HG03457 (cell line): ENCODE results near the gene USP10.

Experiments
- ATAC-seq: cut with Tn5 transposase; IDR thresholded peaks from one replicate; pipeline ENCODE4 v1.9.1; 2021; ENCODE audit warnings: moderate number of reproducible peaks; ENCODE audit not compliant: unreplicated experiment

Gene USP10

DNA sequence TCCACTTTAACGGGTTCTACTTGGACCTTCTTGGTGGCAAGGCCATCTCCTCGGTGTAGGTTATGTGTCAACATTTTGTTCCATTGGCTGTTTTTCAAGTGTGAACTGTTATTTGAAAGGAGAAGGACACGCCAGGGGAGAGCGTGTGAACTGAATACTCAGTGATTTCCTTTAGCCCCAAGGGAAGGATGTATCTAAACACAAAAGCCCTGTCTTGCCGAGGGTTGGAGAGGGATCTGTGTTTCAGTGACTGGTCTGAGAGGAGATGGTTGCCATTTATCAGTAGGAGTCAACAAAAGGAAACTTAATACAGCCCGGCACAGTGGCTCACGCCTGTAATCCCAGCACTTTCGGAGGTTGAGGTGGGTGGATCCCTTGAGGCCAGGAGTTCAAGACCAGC is 50.0 kb downstream of the USP10 start:
- ATAC-seq = no peak

DNA sequence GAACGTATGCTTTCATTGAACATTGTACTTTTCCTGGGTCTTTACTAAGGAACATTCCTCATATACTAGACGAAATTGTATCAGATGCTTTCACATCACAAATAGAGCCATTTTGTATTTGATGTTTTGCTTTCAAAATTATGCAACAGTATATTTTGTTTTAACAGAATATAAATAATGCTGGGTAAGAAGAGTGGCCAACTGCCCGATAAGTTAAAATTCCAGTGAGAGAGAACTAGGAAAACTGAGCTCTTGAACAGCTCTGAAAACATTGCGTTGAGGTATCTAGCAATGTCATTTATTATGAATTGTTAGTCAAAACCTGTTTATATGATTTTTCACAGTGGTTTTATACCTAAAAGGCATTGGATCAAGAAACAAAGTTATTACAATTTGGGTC is 50.8 kb downstream of the USP10 start:
- no peak for ATAC-seq

DNA sequence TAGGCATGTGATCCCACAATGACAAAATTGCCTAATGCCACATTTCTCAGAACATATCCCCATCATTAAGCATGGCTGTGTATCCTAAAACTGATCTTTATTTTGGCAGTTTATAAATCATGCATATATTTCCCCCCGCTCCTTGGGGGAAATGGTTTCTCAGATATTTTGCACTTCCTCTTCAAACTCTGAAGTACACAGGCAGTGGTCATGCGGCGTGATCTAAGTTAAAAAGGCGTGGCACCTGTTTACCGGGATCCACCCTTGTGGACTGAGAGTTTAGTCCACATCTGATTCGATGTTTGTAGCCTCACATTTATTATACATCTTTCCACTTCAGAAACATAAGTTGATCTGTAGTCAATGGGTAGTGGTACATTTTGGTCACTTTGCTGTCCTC is 51.4 kb downstream of the USP10 start:
- no peak for ATAC-seq

DNA sequence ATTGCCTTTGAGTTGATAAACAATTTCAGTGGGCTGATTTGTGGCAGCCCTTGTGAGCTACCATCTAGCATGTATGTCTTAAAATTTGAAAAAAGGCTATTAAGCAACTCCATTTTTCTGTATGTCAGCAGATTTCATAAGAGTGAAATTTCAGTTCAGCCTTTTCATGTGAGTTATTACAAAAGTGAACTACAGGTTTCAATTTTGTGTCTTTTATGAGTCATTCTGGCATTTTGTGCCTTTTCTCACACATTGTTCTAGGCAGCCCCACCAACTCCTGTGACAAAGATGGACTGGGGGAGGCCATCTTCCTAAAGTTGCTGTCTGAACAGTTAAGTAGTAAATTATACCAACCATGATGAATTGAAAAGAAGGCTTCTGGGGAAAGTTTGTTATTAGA is 52.1 kb downstream of the USP10 start:
- no peak for ATAC-seq

DNA sequence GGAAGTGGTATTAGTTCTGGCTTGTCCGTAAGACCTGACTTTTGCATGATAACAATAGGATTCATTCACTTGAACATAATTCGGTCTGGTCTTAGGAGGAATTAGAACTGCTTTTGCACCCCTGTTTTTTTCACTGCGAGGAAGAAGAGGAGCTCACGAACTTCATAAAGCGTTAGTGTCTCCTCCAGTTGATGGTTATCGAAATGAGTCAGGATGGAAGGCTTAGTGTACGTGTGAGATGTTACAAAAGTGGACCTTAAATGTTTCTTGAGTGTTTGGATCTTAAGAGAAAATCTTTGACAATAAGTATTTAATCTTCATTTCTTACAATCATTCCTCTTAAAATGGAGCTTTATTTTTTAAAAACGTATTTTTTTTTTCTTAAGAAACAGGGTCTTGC is 52.8 kb downstream of the USP10 start:
- ATAC-seq = no peak

DNA sequence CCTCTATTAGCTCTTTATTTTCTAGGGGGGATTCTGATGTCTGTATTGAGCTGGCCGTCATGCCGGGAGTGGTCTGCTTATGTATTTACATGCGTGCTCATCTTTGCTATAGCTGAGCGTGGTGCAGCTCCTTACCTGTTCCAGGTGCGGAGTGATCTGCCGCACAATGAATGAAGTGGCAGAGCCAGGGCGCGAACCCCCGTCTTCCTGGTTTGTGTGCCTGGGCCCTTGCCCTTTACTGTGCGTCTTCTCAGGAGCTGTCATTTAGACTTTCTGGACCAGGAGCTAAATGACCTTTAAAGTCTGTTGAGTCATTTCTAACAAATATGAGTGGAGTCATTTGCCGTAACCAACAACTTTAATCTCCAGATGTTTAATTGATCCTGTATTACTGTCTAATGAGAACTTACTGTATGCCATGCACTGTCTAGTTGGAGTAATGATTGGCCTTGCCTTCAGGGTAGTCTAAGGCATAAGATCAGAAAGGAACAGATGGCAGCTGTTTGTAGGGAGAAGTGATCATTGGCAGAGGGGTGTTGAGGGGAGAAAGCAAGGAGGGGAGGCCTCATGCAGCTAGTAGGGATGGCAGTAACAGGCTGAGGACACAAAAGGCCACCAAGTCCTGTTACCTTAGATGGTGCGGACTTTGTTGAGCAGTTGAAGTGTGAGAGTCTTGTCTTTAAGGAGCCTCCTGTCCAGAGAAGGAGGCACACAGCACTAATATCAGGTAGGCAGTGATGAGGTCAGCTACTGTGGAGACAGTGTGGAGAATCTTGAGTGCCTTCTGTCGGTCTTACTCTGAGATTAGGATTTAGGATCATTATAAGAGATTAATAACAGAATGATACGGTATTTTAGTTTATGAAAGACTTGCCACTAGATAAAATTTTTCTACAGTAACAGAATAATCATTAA is 53.9 kb downstream of the USP10 start:
- ATAC-seq = no peak

DNA sequence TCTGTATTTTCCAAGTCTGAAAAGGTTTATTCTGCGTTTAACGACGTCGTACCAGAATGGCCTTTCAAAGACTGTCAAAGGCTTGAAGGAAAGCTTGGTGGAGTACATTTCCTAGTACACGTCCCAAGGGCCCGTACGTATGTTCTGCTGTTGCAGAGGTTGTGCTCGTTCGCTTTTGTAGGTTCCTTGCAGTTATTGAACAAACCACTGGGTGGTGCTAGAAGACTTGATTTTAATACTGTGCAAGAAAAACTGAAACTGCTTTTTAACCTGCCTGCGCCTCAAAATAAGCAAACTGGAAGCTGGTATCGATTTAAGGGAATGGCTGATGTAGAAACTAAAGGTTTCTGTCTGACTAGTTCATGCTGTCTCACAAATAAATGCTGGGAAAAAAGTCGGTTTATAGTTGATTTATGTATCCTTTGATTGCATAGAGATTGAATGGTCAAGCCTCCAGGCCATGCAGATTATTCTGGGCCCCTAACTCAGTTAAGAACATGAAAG is 54.6 kb downstream of the USP10 start:
- no peak for ATAC-seq

DNA sequence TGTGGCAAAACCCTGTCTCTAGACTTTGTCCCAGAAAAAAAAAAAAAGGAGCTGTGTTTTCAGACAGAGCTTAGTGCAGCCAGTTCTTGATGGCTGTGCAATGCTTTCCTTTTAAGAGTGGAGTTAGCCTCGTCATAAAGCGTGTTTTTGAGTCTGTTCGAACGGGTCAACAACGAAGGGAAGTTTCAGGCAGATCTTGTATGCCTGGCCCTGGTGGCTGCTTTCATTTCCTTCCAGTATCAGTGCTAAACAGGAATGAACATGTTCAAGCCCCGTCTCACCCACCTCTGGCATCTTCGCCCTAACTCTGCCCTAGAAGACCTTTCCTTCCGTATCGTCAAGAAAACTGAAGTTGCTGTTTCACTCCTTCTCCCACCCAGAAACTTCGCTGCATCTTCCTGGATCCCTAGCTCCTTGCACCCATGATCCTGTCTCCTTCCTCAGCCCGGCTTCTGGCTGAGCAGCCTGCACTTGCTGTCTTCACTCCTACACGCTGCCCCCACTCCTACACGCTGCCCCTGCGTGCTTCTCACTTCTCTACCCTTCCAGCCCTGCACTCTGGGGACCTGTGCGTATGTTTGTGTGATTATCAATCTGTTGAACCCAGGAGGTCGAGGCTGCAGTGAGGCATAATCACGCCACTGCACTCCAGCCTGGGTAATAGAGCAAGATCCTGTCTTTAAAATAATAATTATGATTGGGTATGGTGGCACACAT is 55.3 kb downstream of the USP10 start:
- ATAC-seq = no peak

DNA sequence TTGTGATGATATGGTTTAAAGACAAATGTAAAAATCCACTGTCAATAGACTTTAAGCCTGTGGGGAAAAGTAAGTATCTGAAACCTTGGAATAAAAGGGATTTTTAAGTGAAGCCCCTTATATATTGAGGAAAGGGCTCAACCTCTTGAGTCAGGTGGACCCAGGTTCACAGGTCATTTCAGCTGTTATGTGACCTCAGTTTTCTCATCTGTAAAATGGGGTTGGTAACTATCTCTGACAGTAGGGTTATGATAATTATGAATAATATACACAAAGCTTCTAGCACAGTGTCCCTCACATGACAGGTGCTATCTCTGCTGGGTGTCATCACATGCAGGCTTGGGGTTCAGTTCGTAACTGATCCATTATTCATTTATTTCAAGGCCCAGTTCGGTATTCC is 57.0 kb downstream of the USP10 start:
- ATAC-seq = no peak

DNA sequence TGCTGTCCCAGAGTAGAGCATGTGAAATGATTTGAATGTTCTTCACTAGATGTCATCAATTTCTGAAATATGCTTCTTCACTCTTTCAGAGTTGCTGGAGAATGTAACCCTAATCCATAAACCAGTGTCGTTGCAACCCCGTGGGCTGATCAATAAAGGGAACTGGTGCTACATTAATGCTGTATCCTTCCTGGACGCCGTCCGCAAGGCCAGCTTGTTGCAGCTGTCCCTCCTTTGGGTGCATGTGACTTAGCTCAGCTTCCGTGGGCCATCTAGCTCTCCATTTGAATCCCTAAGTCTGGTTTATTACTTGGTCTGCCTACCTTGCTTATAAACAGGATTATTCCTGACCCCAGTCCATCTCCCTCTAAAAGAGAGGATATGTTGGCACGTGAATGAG is 58.8 kb downstream of the USP10 start:
- no peak for ATAC-seq

DNA sequence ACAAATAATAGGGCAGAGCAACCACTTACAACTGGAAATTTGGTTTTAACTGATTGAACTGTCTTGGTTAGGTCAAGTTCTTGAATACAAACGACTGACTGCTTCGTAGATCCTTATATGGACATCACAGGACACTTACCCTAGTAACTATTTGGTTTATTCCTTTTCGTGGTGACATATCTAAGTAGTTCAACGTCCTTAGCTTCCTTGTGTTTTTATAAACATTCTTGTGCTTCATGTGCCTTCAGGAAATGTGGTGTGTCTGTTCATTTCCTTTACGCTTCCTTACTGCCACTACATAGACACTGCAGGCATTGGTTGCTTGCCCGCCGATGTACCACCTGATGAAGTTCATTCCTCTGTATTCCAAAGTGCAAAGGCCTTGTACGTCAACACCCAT is 59.3 kb downstream of the USP10 start:
- no peak for ATAC-seq

DNA sequence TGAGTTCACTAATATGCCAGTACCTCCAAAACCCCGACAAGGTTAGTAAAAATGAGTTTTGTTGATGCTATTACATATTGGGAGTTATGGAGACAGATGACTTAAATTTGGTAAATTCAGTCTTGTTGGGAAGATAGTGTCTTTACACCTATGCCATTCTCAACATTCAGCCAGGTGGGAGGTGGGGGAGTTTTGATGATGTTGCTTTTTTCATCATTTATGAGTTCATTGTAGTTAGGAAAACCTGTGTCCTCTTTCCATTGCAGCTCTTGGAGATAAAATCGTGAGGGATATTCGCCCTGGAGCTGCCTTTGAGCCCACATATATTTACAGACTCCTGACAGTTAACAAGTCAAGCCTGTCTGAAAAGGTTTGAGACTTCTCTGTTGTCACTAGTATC is 60.1 kb downstream of the USP10 start:
- ATAC-seq = no peak

DNA sequence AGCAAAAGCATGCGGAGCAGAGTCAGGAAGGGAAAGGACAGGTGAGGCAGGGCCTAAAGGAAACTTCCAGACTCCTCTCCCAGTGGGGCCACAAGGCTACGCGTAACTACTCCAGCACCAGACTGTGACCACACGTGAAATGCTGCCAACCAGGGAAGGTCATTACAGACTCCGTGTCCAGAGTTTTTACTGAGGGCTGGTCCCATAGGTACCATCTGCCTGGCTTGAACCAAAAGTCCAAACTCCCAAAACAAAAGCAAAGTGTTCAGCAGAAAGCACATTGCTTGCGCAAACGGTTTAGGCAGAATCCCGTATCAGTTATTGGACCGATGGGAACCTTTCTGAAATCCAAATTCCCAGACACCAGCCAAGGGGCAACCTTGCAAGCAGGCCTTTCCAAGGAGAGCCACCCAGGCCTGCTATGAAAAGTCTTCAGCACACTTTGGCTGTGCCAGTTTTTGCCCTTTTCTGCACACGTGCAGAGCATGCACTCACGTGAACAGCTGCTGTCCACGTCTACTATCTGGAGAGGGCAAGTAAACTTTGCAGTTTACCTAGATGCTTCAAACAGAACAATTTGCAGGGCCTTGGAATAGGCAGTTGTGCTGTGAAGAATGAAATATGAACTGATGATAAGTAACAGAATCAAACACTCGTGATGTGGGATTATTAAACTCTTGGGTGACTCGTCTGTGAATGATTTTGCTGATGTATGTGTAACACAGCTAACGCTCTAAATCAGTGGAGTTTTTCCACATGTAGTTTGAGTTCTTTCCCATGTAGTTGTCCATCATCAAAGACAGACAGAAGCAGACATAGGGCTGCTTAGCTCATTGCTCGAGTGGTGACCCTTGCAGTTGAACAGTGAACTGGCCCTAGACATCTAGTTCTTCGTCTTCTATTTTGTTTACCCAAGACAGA is 61.9 kb downstream of the USP10 start:
- no peak for ATAC-seq

DNA sequence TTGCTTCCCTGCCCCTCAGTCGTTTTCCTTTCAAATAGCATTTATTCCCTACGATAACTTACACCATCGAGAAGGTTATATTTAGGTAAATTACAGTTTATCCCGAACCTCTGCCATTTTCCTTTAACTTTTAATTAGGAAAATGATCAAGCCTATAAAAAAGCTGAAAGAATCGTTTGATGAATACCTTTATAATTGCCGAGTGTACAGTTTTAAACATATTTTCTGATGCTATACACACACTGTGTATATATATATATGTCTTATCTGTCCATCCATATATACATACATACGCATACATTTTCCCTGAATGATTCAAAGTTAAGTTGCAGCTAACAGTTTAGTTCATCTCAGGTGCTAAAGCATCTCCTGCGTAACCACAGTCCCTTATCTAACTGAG is 63.4 kb downstream of the USP10 start:
- ATAC-seq = no peak

DNA sequence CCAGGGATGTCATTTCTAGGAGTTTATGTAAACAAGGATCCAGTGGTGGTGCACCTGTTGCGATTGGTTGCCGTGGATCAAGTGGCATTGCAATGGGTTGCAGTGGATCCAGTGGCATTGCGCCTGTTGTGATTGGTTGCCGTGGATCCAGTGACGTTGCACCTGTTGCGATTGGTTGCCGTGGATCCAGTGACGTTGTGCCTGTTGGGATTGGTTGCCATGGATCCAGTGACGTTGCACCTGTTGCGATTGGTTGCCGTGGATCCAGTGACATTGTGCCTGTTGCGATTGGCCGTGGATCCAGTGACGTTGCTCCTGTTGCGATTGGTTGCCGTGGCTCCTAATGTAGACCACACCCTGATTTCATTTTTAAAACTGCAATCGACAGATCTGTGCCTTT is 63.8 kb downstream of the USP10 start:
- ATAC-seq = no peak

DNA sequence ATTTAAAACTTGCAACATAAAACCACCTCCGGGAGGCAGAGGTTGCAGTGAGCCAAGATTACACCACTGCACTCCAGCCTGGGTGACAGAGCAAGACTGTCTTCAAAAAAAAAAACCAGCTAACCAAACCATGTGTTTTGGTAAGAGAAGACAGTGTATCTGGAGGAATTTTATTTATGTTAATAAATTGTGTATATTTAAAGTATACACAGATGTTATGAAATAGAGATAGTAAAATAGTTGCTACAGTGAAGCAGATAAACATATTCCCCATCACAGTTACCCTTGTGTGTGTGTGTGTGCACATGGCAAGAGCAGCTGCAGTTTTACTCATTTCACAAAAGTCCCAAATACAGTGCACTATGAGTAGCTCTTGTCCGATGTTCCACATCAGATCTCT is 65.2 kb downstream of the USP10 start:
- ATAC-seq = no peak

DNA sequence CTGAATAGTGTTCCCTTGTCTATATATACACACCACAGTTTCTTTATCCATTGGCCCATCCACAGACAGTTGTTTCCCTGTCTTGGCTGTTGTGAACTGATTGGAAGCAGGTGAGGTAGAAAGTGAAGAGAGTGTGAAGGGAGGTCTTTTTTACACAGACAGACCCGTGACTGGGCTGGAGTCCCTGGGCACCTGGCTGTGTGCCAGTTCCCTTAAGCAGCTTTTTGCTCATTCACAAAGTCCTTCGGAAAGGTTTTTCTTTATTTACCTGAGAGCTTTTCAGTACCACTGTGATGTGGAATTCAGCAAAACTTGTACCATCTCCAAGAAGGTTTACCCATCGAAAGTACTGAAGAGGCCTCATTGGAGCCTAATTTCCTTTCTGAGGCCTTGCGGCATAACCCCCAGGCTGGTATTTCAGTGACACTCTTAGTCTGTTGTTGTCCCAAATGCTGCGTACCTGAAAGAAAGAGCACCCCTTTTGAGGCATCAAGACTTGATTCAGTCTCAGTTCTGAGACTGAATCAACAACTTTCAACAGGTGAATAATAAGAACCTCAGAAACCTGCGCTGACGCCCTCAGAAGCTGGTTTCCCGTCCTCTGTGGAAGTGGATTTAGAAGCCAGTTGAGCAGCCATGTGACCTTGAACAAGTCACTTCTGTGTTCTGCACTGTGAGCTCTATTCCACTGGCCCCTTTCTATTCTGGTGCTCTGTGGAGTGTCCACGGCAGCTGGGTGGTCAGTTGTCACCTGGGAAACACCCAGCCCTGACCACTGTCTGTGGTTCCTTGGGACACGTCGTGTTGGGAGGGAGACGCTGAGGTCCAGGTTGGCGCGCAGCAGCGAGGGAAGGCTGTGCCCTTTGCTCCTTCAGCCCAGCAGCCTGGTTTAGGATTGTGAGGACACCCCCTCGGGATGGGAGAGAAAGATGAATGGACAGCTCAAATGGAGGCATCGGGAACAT is 66.1 kb downstream of the USP10 start:
- ATAC-seq = no peak

DNA sequence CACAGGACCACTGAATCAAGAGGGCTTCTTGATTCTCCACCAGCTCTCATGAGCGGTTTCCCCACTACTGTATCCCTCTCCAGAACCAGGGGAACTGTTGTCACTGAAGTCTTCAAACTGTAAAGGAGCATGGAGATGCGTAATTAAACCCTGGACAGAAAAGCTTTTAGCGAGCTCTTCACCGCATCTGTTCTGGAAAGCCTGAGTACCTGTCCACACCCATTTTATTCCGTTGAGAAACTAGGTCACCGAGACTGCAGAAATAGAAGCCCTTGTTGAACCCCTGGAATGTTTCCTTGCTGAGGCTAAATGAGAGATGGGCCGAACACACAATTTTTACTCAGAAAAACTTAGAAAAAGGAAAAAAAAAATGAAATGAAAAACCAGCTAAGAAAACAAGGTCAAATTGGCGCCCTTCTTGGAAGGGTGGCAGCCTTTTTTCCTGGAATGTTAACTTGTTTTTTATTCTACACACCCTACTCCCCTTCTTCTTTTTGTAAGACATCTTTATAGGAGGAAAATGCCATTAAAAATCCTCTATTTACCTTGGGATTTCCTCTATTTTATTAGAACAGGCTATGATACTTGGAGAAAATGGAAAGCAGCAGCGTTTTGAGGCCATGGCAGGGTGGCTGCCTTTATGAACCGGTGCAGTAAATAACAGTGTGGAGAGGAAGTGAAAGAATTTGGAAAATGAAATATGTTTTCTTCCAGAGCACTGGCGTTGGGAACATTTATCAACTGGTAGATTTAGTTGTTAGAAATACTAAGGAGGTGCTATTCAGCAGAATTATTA is 67.4 kb downstream of the USP10 start:
- no peak for ATAC-seq
